DMS153 (cell line): Measurements from ENCODE around the gene FAF1.

ENCODE experiments used
- DNase-seq: peaks from one replicate; lab custom pipeline; 2025; lab: John Stamatoyannopoulos, UW

Gene FAF1

GRCh38 chr1:50700621-50701020 lies 259.4 kb downstream of the FAF1 start:
- no peak for DNase-seq

- DNase-seq = no peak
Measured at GRCh38 chr1:50700214-50700613, 259.9 kb downstream of the FAF1 start.

GRCh38 chr1:50699795-50700194 lies 260.3 kb downstream of the FAF1 start:
- no peak for DNase-seq

GRCh38 chr1:50697440-50698421 lies 262.3 kb downstream of the FAF1 start:
- DNase-seq = no peak

GRCh38 chr1:50693829-50694228 lies 266.2 kb downstream of the FAF1 start:
- no peak for DNase-seq

- DNase-seq = no peak
Measured at GRCh38 chr1:50684185-50684584, 275.9 kb downstream of the FAF1 start.

- DNase-seq = no peak
Measured at GRCh38 chr1:50681931-50682330, 278.1 kb downstream of the FAF1 start.

GRCh38 chr1:50667710-50668356 lies 292.2 kb downstream of the FAF1 start:
- no peak for DNase-seq

- DNase-seq = no peak
Measured at GRCh38 chr1:50667272-50667671, 292.8 kb downstream of the FAF1 start.

- no peak for DNase-seq
Measured at GRCh38 chr1:50666849-50667248, 293.2 kb downstream of the FAF1 start.

GRCh38 chr1:50665413-50665812 lies 294.7 kb downstream of the FAF1 start:
- no peak for DNase-seq

GRCh38 chr1:50661626-50662025 lies 298.4 kb downstream of the FAF1 start:
- no peak for DNase-seq

GRCh38 chr1:50659107-50659662 lies 300.9 kb downstream of the FAF1 start:
- no peak for DNase-seq

GRCh38 chr1:50658459-50659076 lies 301.5 kb downstream of the FAF1 start:
- DNase-seq = no peak

GRCh38 chr1:50656931-50657330 lies 303.1 kb downstream of the FAF1 start:
- DNase-seq = no peak

- DNase-seq = no peak
Measured at GRCh38 chr1:50651476-50652263, 308.4 kb downstream of the FAF1 start.

GRCh38 chr1:50646526-50646925 lies 313.5 kb downstream of the FAF1 start:
- no peak for DNase-seq

GRCh38 chr1:50645139-50645538 lies 314.9 kb downstream of the FAF1 start:
- no peak for DNase-seq

GRCh38 chr1:50644447-50645105 lies 315.5 kb downstream of the FAF1 start:
- DNase-seq = no peak

GRCh38 chr1:50637460-50637859 lies 322.6 kb downstream of the FAF1 start:
- DNase-seq = no peak

- no peak for DNase-seq
Measured at GRCh38 chr1:50634251-50634650, 325.8 kb downstream of the FAF1 start.
